ENCODE data around the gene DMRTB1. TPM values are rescaled to one million over a fixed set of nuclear protein-coding genes. Genes with fewer than 3 reads are reported as not detected.
A peak's percentile ranks its signal among the peaks of the same experiment; 100 is the strongest.

DMRTB1 gene
- total and polyA plus RNA-seq, 2 donors: 0.02 TPM; not detected in 1

- H3K9me3 ChIP-seq (ENCODE audit: control insufficient read depth in 2 of 2, insufficient read depth in 1 of 2, low read length in 1 of 2): no peaks in the 10 kb centered on the region
- H3K4me1 ChIP-seq (ENCODE audit: control insufficient read depth in 2 of 2, insufficient read depth in 2 of 2, low read length in 2 of 2): no peaks in the 10 kb centered on the region
- no peak overlapping the region for H3K4me3 ChIP-seq (ENCODE audit: low read length in 2 of 2)
- no peaks in the 10 kb centered on the region for H3K36me3 ChIP-seq (ENCODE audit: control insufficient read depth in 2 of 2, insufficient read depth in 2 of 2, low read length in 1 of 2)
- 100% methylated on average over 2 of the region's 2 CpGs for WGBS
- peaks cover 0 to 5% of the 10 kb centered on the region in 2 donors for H3K27me3 ChIP-seq (ENCODE audit: control insufficient read depth in 2 of 2, insufficient read depth in 1 of 2, low read length in 1 of 2)
- no peak for DNase-seq (ENCODE audit: low read depth in 6 of 9, low spot score in 9 of 9)
- no peak overlapping the region for H3K27ac ChIP-seq (ENCODE audit: low read depth in 1 of 2, low read length in 1 of 2)
Measured at GRCh38 chr1:53478502-53478818, 19.3 kb downstream of the DMRTB1 start.

GRCh38 chr1:53480678-53481077 is 21.5 kb downstream of the DMRTB1 start:
- Histone ChIP-seq H3K4me1 (ENCODE audit: control insufficient read depth in 2 of 2, insufficient read depth in 2 of 2, low read length in 2 of 2) (peaks cover 2 to 3% of the 10 kb centered on the region in 2 donors), H3K27me3 (ENCODE audit: control insufficient read depth in 2 of 2, insufficient read depth in 1 of 2, low read length in 1 of 2) (peaks cover 0 to 5% of the 10 kb centered on the region in 2 donors), H3K36me3 (ENCODE audit: control insufficient read depth in 2 of 2, insufficient read depth in 2 of 2, low read length in 1 of 2) (no peaks in the 10 kb centered on the region), H3K27ac (ENCODE audit: low read depth in 1 of 2, low read length in 1 of 2) (no peak overlapping the region), H3K4me3 (ENCODE audit: low read length in 2 of 2) (no peak overlapping the region), H3K9me3 (ENCODE audit: control insufficient read depth in 2 of 2, insufficient read depth in 1 of 2, low read length in 1 of 2) (no peaks in the 10 kb centered on the region)
- WGBS: 90% methylated on average over 11 of the region's 11 CpGs
- no peak for DNase-seq (ENCODE audit: low read depth in 6 of 9, low spot score in 9 of 9)

- Histone ChIP-seq H3K4me3 (ENCODE audit: low read length in 2 of 2) (no peak overlapping the region), H3K36me3 (ENCODE audit: control insufficient read depth in 2 of 2, insufficient read depth in 2 of 2, low read length in 1 of 2) (no peaks in the 10 kb centered on the region), H3K27ac (ENCODE audit: low read depth in 1 of 2, low read length in 1 of 2) (no peak overlapping the region), H3K9me3 (ENCODE audit: control insufficient read depth in 2 of 2, insufficient read depth in 1 of 2, low read length in 1 of 2) (no peaks in the 10 kb centered on the region), H3K27me3 (ENCODE audit: control insufficient read depth in 2 of 2, insufficient read depth in 1 of 2, low read length in 1 of 2) (peaks cover 0 to 12% of the 10 kb centered on the region in 2 donors), H3K4me1 (ENCODE audit: control insufficient read depth in 2 of 2, insufficient read depth in 2 of 2, low read length in 2 of 2) (peaks cover 3 to 5% of the 10 kb centered on the region in 2 donors)
- WGBS: 96% methylated on average over 7 of the region's 7 CpGs
- no peak for DNase-seq (ENCODE audit: low read depth in 6 of 9, low spot score in 9 of 9)
Measured at GRCh38 chr1:53481456-53481855, 22.3 kb downstream of the DMRTB1 start.

GRCh38 chr1:53482441-53483153 is 23.4 kb downstream of the DMRTB1 start:
- no peaks in the 10 kb centered on the region for H3K9me3 ChIP-seq (ENCODE audit: control insufficient read depth in 2 of 2, insufficient read depth in 1 of 2, low read length in 1 of 2)
- no peak overlapping the region for H3K27ac ChIP-seq (ENCODE audit: low read depth in 1 of 2, low read length in 1 of 2)
- H3K36me3 ChIP-seq (ENCODE audit: control insufficient read depth in 2 of 2, insufficient read depth in 2 of 2, low read length in 1 of 2): no peaks in the 10 kb centered on the region
- DNase-seq (ENCODE audit: low read depth in 6 of 9, low spot score in 9 of 9): no peak
- peaks cover 3 to 5% of the 10 kb centered on the region in 2 donors for H3K4me1 ChIP-seq (ENCODE audit: control insufficient read depth in 2 of 2, insufficient read depth in 2 of 2, low read length in 2 of 2)
- peaks cover 0 to 17% of the 10 kb centered on the region in 2 donors for H3K27me3 ChIP-seq (ENCODE audit: control insufficient read depth in 2 of 2, insufficient read depth in 1 of 2, low read length in 1 of 2)
- no peak overlapping the region for H3K4me3 ChIP-seq (ENCODE audit: low read length in 2 of 2)
- 96% methylated on average over 14 of the region's 14 CpGs for whole genome bisulfite sequencing

- Histone ChIP-seq H3K27ac (ENCODE audit: low read depth in 1 of 2, low read length in 1 of 2) (no peak overlapping the region), H3K36me3 (ENCODE audit: control insufficient read depth in 2 of 2, insufficient read depth in 2 of 2, low read length in 1 of 2) (no peaks in the 10 kb centered on the region), H3K4me3 (ENCODE audit: low read length in 2 of 2) (no peak overlapping the region), H3K4me1 (ENCODE audit: control insufficient read depth in 2 of 2, insufficient read depth in 2 of 2, low read length in 2 of 2) (peaks cover 3 to 5% of the 10 kb centered on the region in 2 donors), H3K27me3 (ENCODE audit: control insufficient read depth in 2 of 2, insufficient read depth in 1 of 2, low read length in 1 of 2) (peaks cover 0 to 22% of the 10 kb centered on the region in 2 donors), H3K9me3 (ENCODE audit: control insufficient read depth in 2 of 2, insufficient read depth in 1 of 2, low read length in 1 of 2) (no peaks in the 10 kb centered on the region)
- no peak for DNase-seq (ENCODE audit: low read depth in 6 of 9, low spot score in 9 of 9)
- WGBS: 98% methylated on average over 9 of the region's 9 CpGs
Measured at GRCh38 chr1:53483170-53483569, 24.0 kb downstream of the DMRTB1 start.

- 95% methylated on average over 4 of the region's 4 CpGs for WGBS
- Histone ChIP-seq H3K4me1 (ENCODE audit: control insufficient read depth in 2 of 2, insufficient read depth in 2 of 2, low read length in 2 of 2) (peaks cover 3 to 5% of the 10 kb centered on the region in 2 donors), H3K27ac (ENCODE audit: low read depth in 1 of 2, low read length in 1 of 2) (no peak overlapping the region), H3K4me3 (ENCODE audit: low read length in 2 of 2) (no peak overlapping the region), H3K9me3 (ENCODE audit: control insufficient read depth in 2 of 2, insufficient read depth in 1 of 2, low read length in 1 of 2) (no peaks in the 10 kb centered on the region), H3K36me3 (ENCODE audit: control insufficient read depth in 2 of 2, insufficient read depth in 2 of 2, low read length in 1 of 2) (no peaks in the 10 kb centered on the region), H3K27me3 (ENCODE audit: control insufficient read depth in 2 of 2, insufficient read depth in 1 of 2, low read length in 1 of 2) (peaks cover 0 to 25% of the 10 kb centered on the region in 2 donors)
- DNase-seq (ENCODE audit: low read depth in 6 of 9, low spot score in 9 of 9): no peak
Measured at GRCh38 chr1:53483656-53484055, 24.5 kb downstream of the DMRTB1 start.

GRCh38 chr1:53484705-53485477 is 25.7 kb downstream of the DMRTB1 start:
- DNase-seq (ENCODE audit: low read depth in 6 of 9, low spot score in 9 of 9): no peak
- H3K27ac ChIP-seq (ENCODE audit: low read depth in 1 of 2, low read length in 1 of 2): no peak overlapping the region
- H3K9me3 ChIP-seq (ENCODE audit: control insufficient read depth in 2 of 2, insufficient read depth in 1 of 2, low read length in 1 of 2): no peaks in the 10 kb centered on the region
- no peak overlapping the region for H3K4me3 ChIP-seq (ENCODE audit: low read length in 2 of 2)
- WGBS: 95% methylated on average over 19 of the region's 19 CpGs
- H3K27me3 ChIP-seq (ENCODE audit: control insufficient read depth in 2 of 2, insufficient read depth in 1 of 2, low read length in 1 of 2): peaks cover 0 to 30% of the 10 kb centered on the region in 2 donors
- H3K36me3 ChIP-seq (ENCODE audit: control insufficient read depth in 2 of 2, insufficient read depth in 2 of 2, low read length in 1 of 2): no peaks in the 10 kb centered on the region
- H3K4me1 ChIP-seq (ENCODE audit: control insufficient read depth in 2 of 2, insufficient read depth in 2 of 2, low read length in 2 of 2): peaks cover 3 to 5% of the 10 kb centered on the region in 2 donors

- Histone ChIP-seq H3K4me1 (ENCODE audit: control insufficient read depth in 2 of 2, insufficient read depth in 2 of 2, low read length in 2 of 2) (peaks cover 3 to 5% of the 10 kb centered on the region in 2 donors), H3K36me3 (ENCODE audit: control insufficient read depth in 2 of 2, insufficient read depth in 2 of 2, low read length in 1 of 2) (no peaks in the 10 kb centered on the region), H3K9me3 (ENCODE audit: control insufficient read depth in 2 of 2, insufficient read depth in 1 of 2, low read length in 1 of 2) (no peaks in the 10 kb centered on the region), H3K4me3 (ENCODE audit: low read length in 2 of 2) (no peak overlapping the region), H3K27ac (ENCODE audit: low read depth in 1 of 2, low read length in 1 of 2) (no peak overlapping the region), H3K27me3 (ENCODE audit: control insufficient read depth in 2 of 2, insufficient read depth in 1 of 2, low read length in 1 of 2) (peaks cover 0 to 37% of the 10 kb centered on the region in 2 donors)
- 33% methylated on average over 27 of the region's 27 CpGs for WGBS
- DNase-seq (ENCODE audit: low read depth in 6 of 9, low spot score in 9 of 9): peak; percentile 50 to 84 (median 70)
Measured at GRCh38 chr1:53485478-53486394, 26.5 kb downstream of the DMRTB1 start.

Data from thymus (tissue), 11 donors.